Measurements from ENCODE around the gene RETREG2.

Gene RETREG2

DNA sequence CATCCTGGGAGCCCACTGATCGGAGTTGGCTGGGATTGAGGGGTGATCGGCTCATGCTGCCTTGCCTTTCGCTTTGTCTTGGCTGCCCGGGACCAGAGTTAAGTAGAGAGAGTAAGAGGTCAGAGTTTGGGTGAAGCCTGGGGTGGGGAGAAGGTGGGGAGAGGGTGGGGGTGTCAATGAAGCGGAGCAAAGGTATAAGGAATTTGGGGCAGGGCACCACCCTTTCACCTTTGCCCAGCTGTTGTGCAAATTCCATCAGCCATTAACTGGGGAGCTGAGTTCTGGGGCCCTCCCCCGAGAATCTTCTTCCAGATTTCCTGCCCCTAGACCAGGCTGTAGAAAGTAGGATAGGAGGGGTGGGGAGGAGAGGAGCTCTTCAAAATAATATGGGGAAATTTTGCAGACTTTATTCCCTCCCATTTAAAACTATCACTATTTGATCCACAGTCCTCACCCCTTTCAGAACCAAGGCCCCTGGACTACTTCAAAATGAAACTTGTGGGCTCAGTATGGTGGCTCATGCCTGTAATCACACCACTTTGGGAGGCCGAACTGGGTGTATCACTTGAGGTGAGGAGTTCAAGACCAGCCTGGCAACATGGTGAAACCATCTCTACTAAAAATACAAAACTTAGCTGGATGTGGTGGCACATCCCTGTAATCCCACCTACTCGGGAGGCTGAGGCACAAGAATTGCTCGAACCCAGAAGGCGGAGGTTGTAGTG lies 8.0 kb upstream of the RETREG2 start, which contains the start of gene SLC23A3:
Gene SLC23A3, minus strand, starts transcription at position 100 of the 725 bp plus-strand sequence. Its CDS starts 45 bp downstream, at position 55.
- peak; percentile 5 for DNase-seq (ENCODE audit: low spot score)

DNA sequence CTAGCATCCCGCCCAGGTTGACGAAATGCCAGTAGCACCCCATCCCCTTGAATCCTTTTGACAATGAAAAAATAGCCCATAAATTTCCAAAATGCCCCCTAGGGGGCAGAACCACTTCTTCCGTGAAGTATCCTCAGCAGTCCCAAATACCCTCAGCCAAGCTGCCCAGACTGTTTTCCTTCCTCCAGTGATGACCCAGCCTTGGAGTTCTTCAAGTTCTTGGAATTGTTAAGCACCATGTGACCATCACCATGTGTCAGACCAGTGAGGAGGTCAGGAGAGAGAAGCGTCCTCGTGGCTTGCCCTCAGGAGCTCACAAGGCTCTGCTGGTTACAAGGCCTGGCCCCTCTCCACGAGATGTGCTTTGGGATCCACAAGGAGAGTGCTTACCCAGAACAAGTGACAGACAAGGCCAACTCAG lies 6.8 kb upstream of the RETREG2 start:
- peak; percentile 82 for DNase-seq (ENCODE audit: low spot score)

DNA sequence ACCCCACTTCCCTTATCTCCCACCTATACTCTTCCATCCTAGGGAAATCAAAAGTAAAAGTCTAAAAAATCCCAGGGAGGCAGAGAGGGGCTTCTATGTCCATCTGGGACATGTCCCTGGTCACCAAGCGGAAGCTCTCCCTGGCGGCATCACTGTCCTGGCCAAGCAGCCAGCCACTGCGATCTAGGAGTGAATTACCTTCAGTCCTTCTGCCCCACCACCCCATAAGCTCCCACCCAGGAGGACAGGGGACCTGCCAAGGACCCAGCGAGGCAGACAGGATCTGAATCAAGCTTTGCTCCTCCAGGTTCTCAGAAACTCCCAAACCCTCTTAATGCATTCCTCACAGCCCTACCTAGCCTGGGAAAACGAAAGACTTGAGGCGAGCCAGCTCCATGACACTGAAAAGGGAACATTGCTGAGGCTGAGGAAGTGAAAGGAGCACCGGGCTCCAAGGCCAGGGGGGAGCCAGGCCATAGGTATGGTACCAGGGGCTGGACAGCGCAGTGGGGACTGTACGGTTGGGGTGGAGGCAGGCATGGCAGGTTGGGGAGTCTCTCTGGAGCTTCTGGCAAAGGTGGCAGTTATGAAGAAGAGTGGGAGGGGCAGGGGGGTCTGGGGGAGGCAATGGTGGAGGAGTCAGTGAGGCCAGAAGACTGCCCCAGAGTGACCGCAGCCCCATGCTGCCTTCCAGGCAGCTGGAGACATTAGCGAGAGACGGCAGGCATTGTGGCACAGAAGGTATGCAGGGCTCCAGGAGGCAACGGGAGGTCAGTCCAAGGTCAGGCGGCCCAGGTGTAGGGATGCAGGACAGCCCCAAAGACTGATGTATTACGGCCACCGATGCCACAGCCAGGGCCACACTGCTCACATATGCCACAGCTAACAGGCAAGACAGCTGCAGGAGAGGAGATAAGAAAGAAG lies 5.6 kb upstream of the RETREG2 start:
- peak; percentile 23 for DNase-seq (ENCODE audit: low spot score)

DNA sequence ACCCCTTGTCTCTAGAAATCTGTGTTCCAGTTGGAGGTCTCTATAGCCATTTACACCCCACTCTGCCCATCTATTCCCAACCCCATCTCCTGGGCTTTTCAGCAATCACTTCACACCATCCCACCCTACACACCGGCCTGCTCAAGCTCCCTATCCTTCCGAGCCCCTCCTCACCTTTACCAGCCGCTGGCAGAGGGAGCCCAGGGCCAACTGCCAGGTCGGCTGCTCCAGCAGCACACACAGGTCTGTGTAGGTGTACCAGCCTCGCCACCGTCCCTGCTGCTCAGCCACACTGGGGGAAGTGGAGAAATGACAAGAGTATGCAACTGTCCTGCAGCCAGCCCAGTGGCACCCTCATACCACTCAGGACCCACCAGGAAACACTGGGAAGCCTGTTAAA lies 4.9 kb upstream of the RETREG2 start:
- DNase-seq (ENCODE audit: low spot score) = no peak

DNA sequence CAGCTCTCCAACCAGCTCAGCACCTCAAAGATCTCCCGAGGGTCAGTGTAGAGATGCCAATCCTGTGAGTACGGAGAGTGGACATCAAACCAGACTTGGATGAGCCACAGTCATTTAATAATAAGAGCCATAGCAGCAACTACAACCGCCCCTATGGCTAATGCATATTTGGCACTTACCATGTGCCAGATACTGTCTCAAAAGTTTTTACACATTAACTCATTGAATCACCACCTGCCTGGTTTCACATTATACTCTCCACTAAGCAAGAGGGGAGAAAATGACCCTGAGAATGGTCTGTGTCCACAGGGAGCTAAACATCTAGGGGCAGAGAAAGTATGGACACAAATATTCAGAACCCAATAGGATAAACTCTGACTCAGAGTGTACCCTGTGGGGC lies 3.9 kb upstream of the RETREG2 start:
- peak; percentile 12 for DNase-seq (ENCODE audit: low spot score)

DNA sequence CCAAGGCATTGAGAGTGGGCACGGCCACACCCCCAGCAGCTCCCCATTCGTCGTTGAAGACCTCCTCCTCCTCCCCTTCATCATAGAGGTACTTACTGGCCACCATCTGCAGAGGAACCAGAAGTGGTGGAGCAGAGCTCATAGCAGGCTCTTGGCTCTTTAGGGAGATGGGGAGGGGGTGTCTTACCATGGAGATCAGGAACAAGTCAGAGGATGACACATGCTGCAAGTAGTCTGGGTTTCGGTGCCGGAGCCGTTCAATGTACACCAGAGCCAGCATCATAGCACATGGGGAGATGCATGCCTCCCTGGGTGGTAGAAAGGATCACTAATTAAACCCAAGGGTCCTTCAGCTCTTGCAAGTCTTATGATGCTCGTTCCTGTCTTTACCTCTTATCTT lies 3.3 kb upstream of the RETREG2 start:
- peak; percentile 15 for DNase-seq (ENCODE audit: low spot score)

DNA sequence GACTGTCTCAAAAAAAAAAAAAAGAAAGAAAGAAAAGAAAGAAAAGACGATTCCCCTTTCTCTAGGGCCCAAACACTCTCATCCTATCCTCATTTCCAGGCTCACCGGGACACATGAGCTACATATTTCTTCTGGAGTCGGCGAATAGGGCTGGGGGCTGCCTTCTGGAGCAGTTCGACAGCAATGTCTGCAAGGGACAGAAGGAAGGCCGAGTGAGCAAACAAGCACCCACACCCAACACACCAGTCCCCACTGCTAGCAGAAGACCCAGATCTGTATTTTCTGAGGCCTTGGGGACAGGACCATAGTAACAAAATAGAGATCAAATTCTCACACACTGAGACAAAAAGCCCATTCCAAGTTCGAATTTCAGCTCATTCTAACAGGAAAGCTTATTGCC lies 2.6 kb upstream of the RETREG2 start:
- no peak for DNase-seq (ENCODE audit: low spot score)

DNA sequence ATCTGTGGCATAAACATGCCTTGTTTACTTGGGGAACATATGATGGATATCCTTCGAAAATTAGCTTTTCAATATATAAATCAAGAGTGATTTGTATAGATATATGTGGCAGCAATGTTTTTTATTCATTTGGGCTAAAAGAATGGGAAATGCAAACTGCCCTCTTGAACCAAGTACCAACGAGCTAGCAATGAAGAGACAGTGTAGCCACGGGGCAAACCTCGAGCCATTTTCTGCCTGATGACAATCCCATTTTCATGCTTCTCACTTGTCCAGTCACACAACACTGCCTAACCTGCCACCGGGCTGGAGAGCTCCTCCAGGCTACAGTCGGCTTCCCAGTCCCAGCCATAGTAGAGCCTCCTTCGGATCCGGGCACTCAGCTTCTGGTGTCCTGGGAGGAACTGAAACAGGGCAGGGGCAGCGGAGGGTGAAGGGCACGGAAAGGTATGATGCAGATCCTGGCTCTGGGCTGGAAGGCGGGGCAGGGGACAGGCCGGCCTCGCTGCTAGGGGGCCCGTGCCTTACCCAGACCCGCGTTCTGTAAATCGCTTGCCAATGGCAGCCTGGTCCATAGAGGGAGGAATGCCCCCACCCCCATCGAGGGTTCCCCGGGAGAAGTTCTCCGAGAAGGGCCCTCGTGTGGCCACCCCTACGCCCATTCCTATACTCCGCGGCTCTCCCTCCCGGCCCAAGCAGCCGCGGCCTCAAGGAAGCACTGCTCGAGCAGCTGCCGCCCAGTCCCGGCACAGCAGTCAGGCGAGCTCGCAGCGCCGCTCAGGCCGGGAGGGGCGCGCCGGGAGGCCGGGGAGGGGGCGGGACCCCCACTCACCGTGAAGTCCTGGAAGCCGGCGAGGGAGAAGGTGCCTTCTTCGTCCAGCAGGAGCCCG lies 1.9 kb upstream of the RETREG2 start:
- peak; percentile 78 for DNase-seq (ENCODE audit: low spot score)

DNA sequence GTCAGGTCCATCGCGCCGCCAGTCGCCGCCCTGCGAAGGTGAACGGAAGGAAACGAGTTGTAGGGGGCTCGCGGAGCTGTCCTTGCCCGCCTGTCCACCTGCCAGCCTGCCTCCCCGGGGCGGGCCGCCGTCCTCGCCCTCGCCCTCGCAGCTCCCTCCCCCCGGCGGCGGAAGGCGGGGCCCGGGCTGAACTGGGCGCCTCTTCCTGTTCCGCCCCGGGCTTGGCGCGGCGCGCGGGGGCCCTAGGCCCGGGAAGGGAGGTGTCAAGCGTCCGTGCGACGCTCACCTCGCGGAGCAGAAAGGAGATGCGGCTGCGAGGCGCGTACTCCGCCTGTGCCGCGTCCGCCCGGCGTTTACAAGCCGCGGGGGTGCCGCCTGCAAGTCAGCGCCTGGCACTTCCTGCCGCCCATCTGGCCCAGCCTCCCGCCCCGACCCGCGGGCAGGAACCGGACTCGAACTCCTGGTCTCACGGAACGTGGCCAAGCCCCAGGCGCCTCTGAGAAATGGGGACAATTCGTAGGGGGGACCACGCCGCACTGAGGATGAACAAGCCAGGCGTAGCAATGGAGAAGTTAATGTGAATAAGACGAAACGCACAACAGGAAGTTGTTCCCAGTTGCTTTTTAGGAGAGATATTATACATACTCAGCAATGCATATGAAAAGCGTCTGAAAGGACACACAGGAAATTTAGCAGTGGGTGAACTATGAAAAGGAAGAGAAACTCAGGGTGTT lies 1.1 kb upstream of the RETREG2 start, which contains the start of gene CNPPD1:
Gene CNPPD1, minus strand, starts transcription at position 108 of the 734 bp plus-strand sequence. Its CDS starts 97 bp downstream, at position 11.
- peak; percentile 95 for DNase-seq (ENCODE audit: low spot score)

DNA sequence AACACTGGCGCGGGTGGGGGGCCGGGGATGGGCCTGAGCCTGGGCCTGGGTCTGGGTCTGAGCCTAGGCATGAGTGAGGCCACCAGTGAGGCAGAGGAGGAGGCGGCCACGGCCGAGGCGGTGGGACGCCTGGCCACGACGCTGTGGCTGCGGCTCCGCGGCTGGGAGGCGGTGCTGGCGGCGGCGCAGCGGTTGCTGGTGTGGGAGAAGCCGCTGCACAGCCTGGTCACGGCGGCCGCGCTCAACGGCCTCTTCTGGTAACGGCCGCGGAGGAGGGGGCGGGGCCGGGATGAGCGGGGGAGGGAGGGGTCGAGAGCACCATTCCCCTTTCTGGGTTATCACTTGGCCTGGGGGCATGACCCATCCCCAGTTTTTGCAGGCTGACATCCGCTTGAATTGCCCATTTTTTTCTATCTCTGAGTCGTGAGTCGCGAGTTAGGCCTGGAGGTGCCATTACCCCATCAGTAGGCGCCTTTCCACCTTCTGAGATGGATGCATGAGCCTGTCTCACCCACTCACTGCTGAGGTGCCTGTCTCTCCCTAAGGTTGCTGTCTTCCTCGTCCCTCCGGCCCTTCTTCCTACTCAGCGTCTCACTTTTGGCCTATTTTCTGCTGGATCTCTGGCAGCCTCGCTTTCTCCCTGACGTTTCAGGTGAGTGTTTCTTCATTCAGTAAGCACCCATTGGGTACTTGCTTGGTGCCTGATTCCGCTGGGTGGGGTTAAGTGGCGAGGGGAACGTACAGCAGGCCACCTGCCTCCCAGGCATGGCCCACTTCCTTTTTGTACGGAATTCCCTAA lies 501 bp downstream of the RETREG2 start:
- peak; percentile 75 for DNase-seq (ENCODE audit: low spot score)

DNA sequence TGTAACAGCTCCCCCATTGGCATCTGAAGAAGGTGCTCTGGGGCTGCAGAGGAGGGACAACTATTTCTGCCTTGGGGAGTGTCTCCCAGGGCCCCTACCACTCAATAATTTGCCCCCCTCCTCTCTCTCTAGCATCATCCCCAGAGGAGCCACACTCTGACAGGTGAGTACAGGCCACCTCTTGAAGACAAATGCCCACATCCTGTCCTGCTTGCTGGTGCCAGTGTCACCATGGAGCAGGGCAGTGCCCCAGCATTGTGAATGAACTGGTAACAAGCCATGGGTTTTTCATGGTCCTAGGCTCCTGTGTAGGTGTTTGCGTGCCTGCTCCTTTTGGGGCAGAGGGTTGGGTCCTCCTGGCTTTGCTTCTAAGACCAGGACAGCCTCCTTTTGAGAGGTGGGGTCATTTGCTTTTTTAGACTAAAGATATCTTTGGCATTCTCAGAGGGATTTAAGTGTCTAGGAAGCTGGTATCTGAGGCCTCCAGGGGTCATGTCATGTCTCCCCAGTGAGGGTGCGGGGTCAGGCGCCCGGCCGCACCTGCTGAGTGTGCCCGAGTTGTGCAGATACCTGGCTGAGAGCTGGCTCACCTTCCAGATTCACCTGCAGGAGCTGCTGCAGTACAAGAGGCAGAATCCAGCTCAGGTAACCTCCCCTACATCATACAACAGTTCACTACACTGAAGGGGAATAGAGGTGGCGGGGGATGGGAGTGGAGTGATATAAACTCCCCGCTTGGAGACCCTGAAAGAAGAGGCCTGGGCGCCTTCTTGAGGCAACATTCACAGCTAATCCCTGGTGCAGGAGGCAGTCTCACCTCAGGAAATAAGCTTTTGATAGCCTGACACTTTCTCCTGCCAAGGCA lies 1.8 kb downstream of the RETREG2 start:
- DNase-seq (ENCODE audit: low spot score) = no peak

DNA sequence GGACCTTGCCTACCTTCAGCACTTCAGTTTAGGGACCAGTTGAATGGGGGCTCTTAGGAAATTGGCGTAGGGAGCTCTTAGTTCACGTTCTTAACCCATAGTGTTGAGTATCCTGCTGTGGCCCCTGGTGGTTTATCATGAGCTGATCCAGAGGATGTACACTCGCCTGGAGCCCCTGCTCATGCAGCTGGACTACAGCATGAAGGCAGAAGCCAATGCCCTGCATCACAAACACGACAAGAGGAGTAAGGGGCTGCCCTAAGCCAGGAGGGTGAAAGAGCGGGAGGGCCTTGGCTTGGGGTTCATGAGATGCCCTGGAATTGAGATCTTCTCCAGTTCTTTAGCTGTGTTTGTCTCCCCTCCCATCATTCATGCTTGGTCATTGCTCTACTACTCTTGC lies 2.9 kb downstream of the RETREG2 start:
- DNase-seq (ENCODE audit: low spot score) = peak; percentile 6

DNA sequence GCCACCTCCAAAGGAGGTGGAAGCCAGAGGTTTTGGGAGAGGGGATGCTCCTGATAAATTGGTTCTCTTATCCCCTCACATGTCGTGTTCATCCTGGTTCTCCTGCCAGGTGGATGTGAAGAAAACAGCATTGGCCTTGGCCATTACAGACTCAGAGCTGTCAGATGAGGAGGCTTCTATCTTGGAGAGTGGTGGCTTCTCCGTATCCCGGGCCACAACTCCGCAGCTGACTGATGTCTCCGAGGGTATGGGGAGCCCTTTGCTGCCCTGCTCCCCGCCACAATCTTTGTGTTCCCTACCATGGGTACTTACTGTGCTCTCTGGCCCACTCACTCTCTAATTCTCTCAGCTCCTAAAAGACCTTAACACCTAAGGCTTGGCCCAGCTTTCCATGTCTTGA lies 3.5 kb downstream of the RETREG2 start:
- no peak for DNase-seq (ENCODE audit: low spot score)

DNA sequence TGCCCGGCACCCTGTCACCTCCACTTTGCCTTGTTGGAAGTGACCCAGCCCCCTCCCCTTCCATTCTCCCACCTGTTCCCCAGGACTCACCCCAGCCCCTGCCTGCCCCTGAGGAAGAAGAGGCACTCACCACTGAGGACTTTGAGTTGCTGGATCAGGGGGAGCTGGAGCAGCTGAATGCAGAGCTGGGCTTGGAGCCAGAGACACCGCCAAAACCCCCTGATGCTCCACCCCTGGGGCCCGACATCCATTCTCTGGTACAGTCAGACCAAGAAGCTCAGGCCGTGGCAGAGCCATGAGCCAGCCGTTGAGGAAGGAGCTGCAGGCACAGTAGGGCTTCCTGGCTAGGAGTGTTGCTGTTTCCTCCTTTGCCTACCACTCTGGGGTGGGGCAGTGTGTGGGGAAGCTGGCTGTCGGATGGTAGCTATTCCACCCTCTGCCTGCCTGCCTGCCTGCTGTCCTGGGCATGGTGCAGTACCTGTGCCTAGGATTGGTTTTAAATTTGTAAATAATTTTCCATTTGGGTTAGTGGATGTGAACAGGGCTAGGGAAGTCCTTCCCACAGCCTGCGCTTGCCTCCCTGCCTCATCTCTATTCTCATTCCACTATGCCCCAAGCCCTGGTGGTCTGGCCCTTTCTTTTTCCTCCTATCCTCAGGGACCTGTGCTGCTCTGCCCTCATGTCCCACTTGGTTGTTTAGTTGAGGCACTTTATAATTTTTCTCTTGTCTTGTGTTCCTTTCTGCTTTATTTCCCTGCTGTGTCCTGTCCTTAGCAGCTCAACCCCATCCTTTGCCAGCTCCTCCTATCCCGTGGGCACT lies 4.5 kb downstream of the RETREG2 start:
- peak; percentile 4 for DNase-seq (ENCODE audit: low spot score)

DNA sequence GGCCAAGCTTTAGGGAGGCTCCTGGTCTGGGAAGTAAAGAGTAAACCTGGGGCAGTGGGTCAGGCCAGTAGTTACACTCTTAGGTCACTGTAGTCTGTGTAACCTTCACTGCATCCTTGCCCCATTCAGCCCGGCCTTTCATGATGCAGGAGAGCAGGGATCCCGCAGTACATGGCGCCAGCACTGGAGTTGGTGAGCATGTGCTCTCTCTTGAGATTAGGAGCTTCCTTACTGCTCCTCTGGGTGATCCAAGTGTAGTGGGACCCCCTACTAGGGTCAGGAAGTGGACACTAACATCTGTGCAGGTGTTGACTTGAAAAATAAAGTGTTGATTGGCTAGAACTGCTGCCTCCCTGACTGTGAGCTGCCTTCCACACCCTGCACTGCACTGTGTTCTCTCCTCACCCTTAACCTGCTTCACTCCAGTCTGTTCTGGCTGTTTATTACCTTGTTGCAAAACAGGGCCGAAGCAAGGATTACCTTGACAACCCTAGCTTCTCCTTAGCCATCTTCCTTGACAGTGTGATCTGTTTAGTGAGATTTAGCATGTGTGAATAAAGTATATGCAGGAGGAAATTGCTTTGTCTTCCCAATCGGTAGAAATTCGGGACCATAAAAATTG lies 5.2 kb downstream of the RETREG2 start:
- DNase-seq (ENCODE audit: low spot score) = peak; percentile 5

DNA sequence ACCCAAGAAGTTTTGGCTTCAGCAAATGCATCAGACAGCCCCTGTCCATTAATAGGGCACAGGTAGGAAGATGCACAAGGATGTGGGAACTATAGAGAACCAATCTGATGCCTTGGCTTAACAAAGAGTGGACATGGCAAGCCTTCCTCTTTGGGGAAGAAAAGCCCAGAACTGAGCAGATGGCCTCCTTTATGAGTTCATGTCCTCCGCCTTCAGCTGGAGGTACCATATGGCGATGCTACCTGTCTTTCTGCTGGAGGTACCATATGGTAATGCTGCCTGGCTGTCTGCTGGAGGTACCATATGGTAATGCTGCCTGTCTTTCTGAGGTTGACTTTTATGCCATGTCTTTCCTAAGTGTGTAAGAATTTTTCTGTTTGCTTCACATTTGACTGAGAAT lies 6.0 kb downstream of the RETREG2 start:
- DNase-seq (ENCODE audit: low spot score) = peak; percentile 3

DNA sequence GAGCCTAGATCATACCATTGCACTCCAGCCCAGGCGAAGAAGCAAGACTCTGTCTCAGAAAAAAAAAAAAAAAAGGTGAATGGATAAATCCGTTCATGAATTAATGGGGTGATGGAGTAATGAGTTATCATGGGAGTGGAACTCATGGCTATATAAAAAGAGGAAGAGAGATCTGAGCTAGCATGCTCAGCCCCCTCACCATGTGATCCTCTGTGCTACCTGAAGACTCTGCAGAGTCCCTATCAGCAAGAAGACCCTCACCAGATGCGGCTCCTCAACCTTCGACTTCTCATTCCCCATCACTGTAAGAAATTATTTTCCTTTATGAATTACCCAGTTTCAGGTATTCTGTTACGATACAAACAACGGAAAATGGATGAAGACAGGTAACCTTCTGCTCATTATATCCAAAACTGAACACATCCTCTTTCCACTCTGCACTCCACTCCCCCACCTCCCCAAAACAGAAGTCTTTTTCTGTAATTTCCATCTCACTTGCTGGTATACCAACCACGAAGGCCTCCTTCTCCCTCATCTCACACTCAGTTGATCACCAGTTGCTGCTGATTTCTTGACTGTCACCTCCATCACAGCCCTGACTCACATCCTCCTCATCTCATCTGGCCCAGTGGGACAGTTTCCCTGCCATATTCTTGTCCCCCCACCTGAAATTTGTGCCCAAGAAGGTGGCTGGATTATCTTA lies 8.8 kb downstream of the RETREG2 start:
- DNase-seq (ENCODE audit: low spot score) = peak; percentile 3
